ENCODE results near the gene ASPA.
"Not testable (repeated sequence)": the region's sequence is repeated elsewhere in the genome, so short reads cannot be mapped to it uniquely, and the experiment has no call there.

GRCh38 chr17:3466355-3466754, 9.4 kb upstream of the ASPA start:
- TF ChIP-seq CTCF (IDR thresholded peaks at IDR 0.05); POLR2AphosphoS5 (IDR thresholded peaks at IDR 0.05); EP300 (IDR thresholded peaks at IDR 0.05); POLR2A (IDR thresholded peaks at IDR 0.05; ENCODE audit: low read depth): not testable (repeated sequence)
